Caco-2 (cell line): ENCODE measurements around the gene SVOPL. TPM values are rescaled to one million over a fixed set of nuclear protein-coding genes. Genes with fewer than 3 reads are reported as not detected.

Experiments
- BruUV-seq: library from RNA; stranded (reverse); fragments of 400-500 nt; replicated peaks from 2 replicates; lab custom pipeline; 2021; lab: Mats Ljungman, UMichigan
- CTCF ChIA-PET: fragments of 300-600 bp; sonication (Branson Sonifier 250); formaldehyde crosslinking; loops from one replicate; lab custom pipeline; 2022; ENCODE audit warnings: antibody characterized with exemption; lab: Charles Lee
- POLR2A ChIA-PET: fragments of 300-600 bp; sonication (Branson Sonifier 250); formaldehyde crosslinking; loops from one replicate; lab custom pipeline; 2022; ENCODE audit warnings: antibody characterized with exemption; lab: Charles Lee
- DNase-seq, 2 experiments: peaks; one replicate each; pipeline versions ENCODE4 v3.0.0 to v3.0.0-alpha.2; 2020 to 2022
- H3K27me3 ChIP-seq: replicated peaks from 2 replicates; pipeline ENCODE4 v1.6.0; 2011; ENCODE audit warnings: low read length; ENCODE audit not compliant: control insufficient read depth, insufficient read depth
- H3K36me3 ChIP-seq: 2 replicates; pipeline ENCODE4 v1.5.1; 2011; ENCODE audit warnings: low read length; ENCODE audit not compliant: control insufficient read depth, insufficient read depth
- H3K4me1 ChIP-seq: fragments of 250-450 bp; sonication (Bioruptor Pico); 2 replicates; pipeline ENCODE4 v1.5.1; 2020; ENCODE audit warnings: mild to moderate bottlenecking
- H3K4me3 ChIP-seq: 2 replicates; pipeline ENCODE4 v1.5.1; 2011; ENCODE audit warnings: low read depth, mild to moderate bottlenecking, control low read depth, low read length
- H3K9me3 ChIP-seq: fragments of 250-450 bp; sonication (Bioruptor Pico); 2 replicates; pipeline ENCODE4 v1.5.1; 2020; ENCODE audit warnings: mild to moderate bottlenecking, moderate library complexity
- H3K27ac Mint-ChIP-seq: one replicate; pipeline ENCODE4 v1.8.0; 2022; ENCODE audit warnings: mixed read lengths; ENCODE audit not compliant: unreplicated experiment
- H3K27me3 Mint-ChIP-seq: one replicate; pipeline ENCODE4 v1.8.0; 2022; ENCODE audit warnings: mixed read lengths; ENCODE audit not compliant: insufficient read depth, unreplicated experiment
- H3K36me3 Mint-ChIP-seq: one replicate; pipeline ENCODE4 v1.8.0; 2022; ENCODE audit warnings: mild to moderate bottlenecking, mixed read lengths; ENCODE audit not compliant: insufficient read depth, unreplicated experiment
- H3K4me1 Mint-ChIP-seq: one replicate; pipeline ENCODE4 v1.8.0; 2022; ENCODE audit warnings: low read depth, mixed read lengths; ENCODE audit not compliant: unreplicated experiment
- H3K4me3 Mint-ChIP-seq: one replicate; pipeline ENCODE4 v1.8.0; 2022; ENCODE audit warnings: mild to moderate bottlenecking, moderate library complexity, mixed read lengths; ENCODE audit not compliant: unreplicated experiment
- H3K9me3 Mint-ChIP-seq: one replicate; pipeline ENCODE4 v1.8.0; 2022; ENCODE audit warnings: mixed read lengths; ENCODE audit not compliant: unreplicated experiment
- CTCF ChIP-seq, 2 experiments: fragments of 200-600 bp in 1 of 2; IDR thresholded peaks; 1 replicate in 1 of 2; 2 replicates in 1 of 2; pipeline versions ENCODE4 v1.5.1 to v1.8.0; 2011 to 2022; ENCODE audit warnings: antibody characterized with exemption in 1 of 2, control low read depth in 1 of 2, inconsistent platforms in 1 of 2, low read depth in 1 of 2, low read length in 1 of 2, mild to moderate bottlenecking in 1 of 2, moderate library complexity in 1 of 2; ENCODE audit not compliant: insufficient read depth in 1 of 2, severe bottlenecking in 1 of 2, unreplicated experiment in 1 of 2
- intact Hi-C: fragments of 100-400 bp; cut with micrococcal nuclease; formaldehyde crosslinking; loops from one replicate; pipeline ENCODE4 v1.10.0; 2022; ENCODE audit not compliant: unreplicated experiment
- total RNA-seq: library from RNA; stranded (reverse); gene quantifications from 2 replicates; pipeline ENCODE4 v1.2.3, GENCODE V29; 2022

Gene SVOPL
- total RNA-seq, 1 experiment from 2014 or later: 0.27 TPM

- POLR2A ChIA-PET: no interaction called here
- Mint-ChIP-seq H3K4me3 (no peak overlapping the region), H3K27me3 (no peaks in the 10 kb centered on the region), H3K27ac (no peak overlapping the region), H3K4me1 (peaks cover 22% of the 10 kb centered on the region), H3K36me3 (no peaks in the 10 kb centered on the region), H3K9me3 (peaks cover 24% of the 10 kb centered on the region)
- DNase-seq: no peak
- no peak for TF ChIP-seq CTCF (IDR thresholded peaks at IDR 0.05; ENCODE audit: insufficient read depth in 1 of 2, low read depth in 1 of 2, low read length in 1 of 2, severe bottlenecking in 1 of 2, unreplicated experiment in 1 of 2)
- intact Hi-C loops: no loop called here
- Histone ChIP-seq H3K36me3 (no peaks in the 10 kb centered on the region), H3K4me3 (no peak overlapping the region), H3K4me1 (peaks cover 13% of the 10 kb centered on the region; the same call in 1 of the 2 replicates), H3K9me3 (0 out of 2 replicates have a peak, but pooled peaks cover 11% of the 10 kb centered on the region), H3K27me3 (no peaks in the 10 kb centered on the region)
- BruUV-seq: no TSS peak
- CTCF ChIA-PET: interaction anchor here (0.6 kb wide), 1 partner anchor 208 kb away, joined by 3 read pairs; no protein-coding TSS in a partner anchor
Measured at GRCh38 chr7:138607216-138608126, 93.7 kb downstream of the SVOPL start.

GRCh38 chr7:138606236-138606635, 94.9 kb downstream of the SVOPL start:
- ChIA-PET CTCF (no interaction called here), POLR2A (no interaction called here)
- BruUV-seq: no TSS peak
- H3K9me3 ChIP-seq: 0 out of 2 replicates have a peak, but pooled peaks cover 11% of the 10 kb centered on the region
- H3K4me3 Mint-ChIP-seq: no peak overlapping the region
- no peak for TF ChIP-seq CTCF (IDR thresholded peaks at IDR 0.05; ENCODE audit: insufficient read depth in 1 of 2, low read depth in 1 of 2, low read length in 1 of 2, severe bottlenecking in 1 of 2, unreplicated experiment in 1 of 2)
- H3K4me1 Mint-ChIP-seq: peaks cover 28% of the 10 kb centered on the region
- peaks cover 11% of the 10 kb centered on the region; the same call in 1 of the 2 replicates for H3K4me1 ChIP-seq
- H3K36me3 Mint-ChIP-seq: no peaks in the 10 kb centered on the region
- no peaks in the 10 kb centered on the region for H3K27me3 ChIP-seq
- H3K4me3 ChIP-seq: no peak overlapping the region
- H3K27me3 Mint-ChIP-seq: no peaks in the 10 kb centered on the region
- no peak overlapping the region for H3K27ac Mint-ChIP-seq
- peaks cover 24% of the 10 kb centered on the region for H3K9me3 Mint-ChIP-seq
- no peak for DNase-seq
- H3K36me3 ChIP-seq: no peaks in the 10 kb centered on the region
- intact Hi-C loops: no loop called here

GRCh38 chr7:138603549-138604318, 97.4 kb downstream of the SVOPL start:
- no peak for TF ChIP-seq CTCF (IDR thresholded peaks at IDR 0.05; ENCODE audit: insufficient read depth in 1 of 2, low read depth in 1 of 2, low read length in 1 of 2, severe bottlenecking in 1 of 2, unreplicated experiment in 1 of 2)
- Histone ChIP-seq H3K27me3 (no peaks in the 10 kb centered on the region), H3K9me3 (0 out of 2 replicates have a peak, but pooled peaks cover 11% of the 10 kb centered on the region), H3K4me3 (no peak overlapping the region), H3K36me3 (no peaks in the 10 kb centered on the region), H3K4me1 (no peaks in the 10 kb centered on the region)
- H3K4me1 Mint-ChIP-seq: peaks cover 18% of the 10 kb centered on the region
- intact Hi-C loops: loop anchor here (5.0 kb wide), 1 partner anchor 59 kb away; no protein-coding TSS in a partner anchor
- H3K27me3 Mint-ChIP-seq: no peaks in the 10 kb centered on the region
- BruUV-seq: no TSS peak
- ChIA-PET POLR2A (no interaction called here), CTCF (interaction anchor here (0.9 kb wide), 1 partner anchor 42 kb away, joined by 3 read pairs; no protein-coding TSS in a partner anchor)
- peaks cover 24% of the 10 kb centered on the region for H3K9me3 Mint-ChIP-seq
- H3K27ac Mint-ChIP-seq: no peak overlapping the region
- DNase-seq: no peak
- H3K4me3 Mint-ChIP-seq: no peak overlapping the region
- H3K36me3 Mint-ChIP-seq: no peaks in the 10 kb centered on the region
